SK-N-SH (cell line): ENCODE measurements around the gene RADIL.

Experiments
- CTCF ChIP-seq: fragments of 200-600 bp; sonication (generic); IDR thresholded peaks from 2 replicates; pipeline ENCODE4 v1.6.1; 2017; ENCODE audit warnings: antibody characterized with exemption, mild to moderate bottlenecking, moderate library complexity
- EP300 ChIP-seq, 2 experiments: IDR thresholded peaks; 2 replicates each; pipeline versions ENCODE4 v1.4.0 to v1.6.1; 2012; ENCODE audit warnings: borderline replicate concordance in 1 of 2, low read depth in 1 of 2, low read length in 1 of 2
- GABPA ChIP-seq: IDR thresholded peaks from 2 replicates; pipeline ENCODE4 v1.4.0; 2012; ENCODE audit warnings: low read depth, mild to moderate bottlenecking
- GATA2 ChIP-seq: sonication (generic); formaldehyde crosslinking; IDR thresholded peaks from 2 replicates; pipeline ENCODE4 v1.5.0; 2020; ENCODE audit warnings: mild to moderate bottlenecking, missing genetic modification reagents
- PBX3 ChIP-seq: IDR thresholded peaks from 2 replicates; pipeline ENCODE4; 2012
- POLR2AphosphoS5 ChIP-seq: IDR thresholded peaks from 2 replicates; pipeline ENCODE4 v1.6.1; 2012; ENCODE audit warnings: low read depth, low read length
- RCOR1 ChIP-seq: fragments of 150-350 bp; IDR thresholded peaks from 2 replicates; pipeline ENCODE4 v1.6.1; 2017; ENCODE audit warnings: antibody characterized with exemption, low read length
- REST ChIP-seq: IDR thresholded peaks from 2 replicates; pipeline ENCODE4 v1.6.1; 2012; ENCODE audit warnings: mild to moderate bottlenecking, low read depth, low read length, moderate library complexity
- RFX5 ChIP-seq: IDR thresholded peaks from 2 replicates; pipeline ENCODE4 v1.6.1; 2012; ENCODE audit warnings: mild to moderate bottlenecking, improper control_type of control experiment, low read length
- USF2 ChIP-seq: fragments of 150-350 bp; IDR thresholded peaks from 2 replicates; pipeline ENCODE4 v1.6.1; 2017; ENCODE audit warnings: antibody characterized with exemption, low read length, low read depth, borderline replicate concordance

GRCh38 chr7:4799508-4800268, 83.8 kb downstream of the RADIL start:
- TF ChIP-seq GATA2 (CRISPR knock-in tag) (no peak), RFX5 (no peak), GABPA (no peak), PBX3 (no peak), REST (no peak), CTCF (no peak), POLR2AphosphoS5 (no peak), EP300 (IDR thresholded peaks at IDR 0.05; ENCODE audit: borderline replicate concordance in 1 of 2, low read depth in 1 of 2, low read length in 1 of 2) (no peak), RCOR1 (no peak), USF2 (no peak)
